Measurements from ENCODE around the gene ZNF287.

ZNF287 gene

GRCh38 chr17:16515933-16516332, 53.1 kb downstream of the ZNF287 start:
- no peak for DNase-seq

GRCh38 chr17:16513873-16514272, 55.1 kb downstream of the ZNF287 start:
- DNase-seq, result no peak

- no peak for DNase-seq
These were observed 57.0 kb downstream of the ZNF287 start for GRCh38 chr17:16512011-16512410.

DNA sequence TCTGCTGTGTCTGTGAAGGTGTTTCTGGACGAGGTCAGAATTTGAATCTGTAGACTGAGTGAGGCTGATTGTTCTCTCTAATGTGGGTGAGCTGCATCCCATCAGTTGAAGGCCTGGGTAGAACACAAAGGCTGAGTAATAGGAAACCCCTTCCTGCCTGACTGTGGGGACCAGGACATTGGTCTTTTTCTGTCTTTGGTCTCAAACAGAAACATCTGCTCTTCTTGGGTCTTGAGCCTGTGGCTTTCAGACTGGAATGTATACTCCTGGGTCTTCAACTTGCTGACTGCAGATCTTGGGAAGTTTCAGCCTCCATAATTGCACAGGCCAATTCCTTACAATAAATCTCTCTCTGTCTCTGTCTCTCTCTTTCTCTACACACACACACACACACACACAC, 57.4 kb downstream of the ZNF287 start:
- DNase-seq, result no peak

DNA sequence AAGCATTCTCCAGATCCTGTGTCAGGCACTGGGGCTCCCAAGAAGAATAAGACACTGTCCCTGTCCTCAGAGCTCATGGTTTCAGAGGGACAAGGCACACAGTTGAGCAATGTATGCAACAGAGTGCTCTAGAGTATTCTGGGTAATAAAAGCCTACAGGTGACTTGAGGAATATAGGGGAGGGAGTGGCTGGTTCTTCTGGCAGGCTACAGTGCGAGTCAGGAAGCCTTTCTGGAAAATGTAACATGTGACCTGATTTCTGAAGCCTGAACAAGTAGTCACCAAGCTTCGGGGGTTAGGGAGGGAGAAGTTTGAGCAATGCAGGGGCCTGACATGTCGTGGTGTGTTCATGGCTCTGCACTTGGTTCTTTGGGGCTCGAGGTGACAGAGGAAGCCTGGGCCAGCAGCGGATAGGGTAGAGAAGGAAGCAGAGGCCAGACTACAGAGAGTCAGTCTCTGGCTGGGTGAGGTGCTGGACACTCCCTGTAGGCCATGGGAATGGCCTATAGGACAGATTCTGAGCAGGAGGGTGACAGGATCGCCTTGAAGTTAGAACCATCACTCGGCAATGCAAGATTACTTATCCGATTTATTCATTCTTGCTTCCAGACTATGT, 61.0 kb downstream of the ZNF287 start:
- DNase-seq, result no peak

GRCh38 chr17:16506188-16506587, 62.8 kb downstream of the ZNF287 start:
- no peak for DNase-seq

DNA sequence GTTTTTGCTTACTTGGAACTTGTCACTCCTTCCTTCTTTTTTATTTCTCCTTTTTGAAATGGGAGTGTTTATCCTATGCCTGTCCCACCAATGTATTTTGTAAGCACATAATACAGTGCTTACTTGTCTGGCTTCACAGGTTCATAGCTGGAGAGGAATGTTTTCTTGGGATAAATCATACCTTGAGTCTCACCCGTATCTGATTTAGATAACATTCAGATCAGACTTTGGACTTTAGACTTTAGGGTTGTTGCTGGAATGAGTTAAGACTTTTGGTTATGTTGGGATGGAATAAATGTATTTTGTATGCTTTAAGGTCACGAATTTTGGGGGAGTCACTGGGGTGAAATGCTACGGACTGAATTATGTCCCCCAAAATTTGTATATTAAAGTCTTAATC, 64.0 kb downstream of the ZNF287 start:
- DNase-seq, result no peak

Data from activated effector memory CD4-positive, alpha-beta T cell treated with anti-CD3 and anti-CD28 coated beads, Interleukin-2, amount 50 U/mL, for 16 hours (primary cell).